Liver (tissue), 9 donors: ENCODE results near the gene ANKRD11. TPM values are rescaled to one million over a fixed set of nuclear protein-coding genes. Genes with fewer than 3 reads are reported as not detected.

Source experiments
- DNase-seq: peaks from one replicate; pipeline ENCODE4 v3.0.0-alpha.2; 2017; ENCODE audit warnings: low spot score
- H3K27ac ChIP-seq, 2 donors: one replicate each; pipeline ENCODE4 v1.7.0; 2013; ENCODE audit warnings: inconsistent platforms in 2 of 2, low read length in 2 of 2, control low read depth in 1 of 2, low read depth in 1 of 2, mild to moderate bottlenecking in 1 of 2
- H3K27me3 ChIP-seq, 4 donors: one replicate each; pipeline versions ENCODE4 v1.6.1 to v1.7.0; 2013; ENCODE audit warnings: low read length in 3 of 4, inconsistent platforms in 1 of 4, mild to moderate bottlenecking in 1 of 4, moderate library complexity in 1 of 4; ENCODE audit not compliant: control insufficient read depth in 4 of 4, insufficient read depth in 4 of 4
- H3K36me3 ChIP-seq, 4 donors: one replicate each; pipeline versions ENCODE4 v1.6.1 to v1.7.0; 2013; ENCODE audit warnings: low read length in 3 of 4, mild to moderate bottlenecking in 3 of 4, low read depth in 1 of 4, moderate library complexity in 1 of 4; ENCODE audit not compliant: control insufficient read depth in 4 of 4, insufficient read depth in 3 of 4
- H3K4me1 ChIP-seq, 4 donors: one replicate each; pipeline versions ENCODE4 v1.6.1 to v1.7.0; 2013; ENCODE audit warnings: low read length in 3 of 4, mild to moderate bottlenecking in 3 of 4, moderate library complexity in 1 of 4; ENCODE audit not compliant: control insufficient read depth in 4 of 4, insufficient read depth in 4 of 4
- H3K4me3 ChIP-seq, 3 donors: one replicate each; pipeline versions ENCODE4 v1.6.1 to v1.7.0; 2013; ENCODE audit warnings: low read length in 3 of 3, control low read depth in 1 of 3, low read depth in 1 of 3, mild to moderate bottlenecking in 1 of 3
- H3K9ac ChIP-seq, 2 donors: one replicate each; pipeline ENCODE4 v1.7.0; 2013; ENCODE audit warnings: low read length in 2 of 2, mild to moderate bottlenecking in 2 of 2, moderate library complexity in 2 of 2, control low read depth in 1 of 2, low read depth in 1 of 2
- H3K9me3 ChIP-seq, 4 donors: one replicate each; pipeline versions ENCODE4 v1.6.1 to v1.7.0; 2013; ENCODE audit warnings: low read length in 3 of 4; ENCODE audit not compliant: control insufficient read depth in 4 of 4
- EGR1 ChIP-seq, 2 donors: IDR thresholded peaks; 2 replicates each; pipeline ENCODE4 v1.6.1; 2016 to 2018; ENCODE audit warnings: antibody characterized with exemption in 2 of 2, low read depth in 2 of 2
- FOXA1 ChIP-seq: IDR thresholded peaks from 2 replicates; pipeline ENCODE4 v1.6.1; 2016; ENCODE audit warnings: antibody characterized with exemption
- FOXA2 ChIP-seq: IDR thresholded peaks from 2 replicates; pipeline ENCODE4 v1.6.1; 2016; ENCODE audit warnings: antibody characterized with exemption
- GABPA ChIP-seq, 2 donors: IDR thresholded peaks in 1 of 2; conservative IDR thresholded peaks in 1 of 2; 2 replicates each; pipeline ENCODE4 v1.6.1; 2016; ENCODE audit warnings: antibody characterized with exemption in 2 of 2, mild to moderate bottlenecking in 1 of 2, moderate library complexity in 1 of 2
- HNF4A ChIP-seq, 2 donors: conservative IDR thresholded peaks; 2 replicates each; pipeline ENCODE4 v1.6.1; 2016; ENCODE audit warnings: antibody characterized with exemption in 2 of 2, mild to moderate bottlenecking in 2 of 2
- HNF4G ChIP-seq: IDR thresholded peaks from 2 replicates; pipeline ENCODE4 v1.6.1; 2016; ENCODE audit warnings: antibody characterized with exemption
- JUND ChIP-seq, 2 donors: IDR thresholded peaks; 2 replicates each; pipeline ENCODE4 v1.6.1; 2016; ENCODE audit warnings: antibody characterized with exemption in 2 of 2
- NR2F2 ChIP-seq: IDR thresholded peaks from 2 replicates; pipeline ENCODE4 v1.6.1; 2016; ENCODE audit warnings: antibody characterized with exemption
- RAD21 ChIP-seq, 2 donors: IDR thresholded peaks; 2 replicates each; pipeline ENCODE4 v1.6.1; 2016; ENCODE audit warnings: antibody characterized with exemption in 2 of 2, mild to moderate bottlenecking in 2 of 2
- RXRA ChIP-seq, 2 donors: IDR thresholded peaks; 2 replicates each; pipeline ENCODE4 v1.6.1; 2017 to 2018; ENCODE audit warnings: antibody characterized with exemption in 2 of 2, mild to moderate bottlenecking in 1 of 2
- SP1 ChIP-seq: IDR thresholded peaks from 2 replicates; pipeline ENCODE4 v1.6.1; 2018; ENCODE audit warnings: antibody characterized with exemption, mild to moderate bottlenecking
- TAF1 ChIP-seq: conservative IDR thresholded peaks from 2 replicates; pipeline ENCODE4 v1.6.1; 2016; ENCODE audit warnings: antibody characterized with exemption, mild to moderate bottlenecking
- YY1 ChIP-seq: IDR thresholded peaks from 2 replicates; pipeline ENCODE4 v1.6.1; 2016; ENCODE audit warnings: antibody characterized with exemption, mild to moderate bottlenecking
- WGBS: extraction: QIAGEN DNeasy Blood & Tissue Kit; methylation state at CpG from one replicate; pipeline ENCODE4 v1.1.7; 2013; 5-methylcytosine and 5-hydroxymethylcytosine counted together
- polyA plus RNA-seq, 2 donors: library from polyadenylated mRNA; stranded (reverse) in 1 of 2; unstranded in 1 of 2; fragments of 200-250 nt in 1 of 2; fragments of >200 nt in 1 of 2; fragmentation: Nextera tagmentation in 1 of 2; extraction: Ambion mirVana in 1 of 2; gene quantifications; one replicate each; pipeline versions ENCODE4 v1.2.1 to v1.2.3, GENCODE V29; 2013 to 2015
- total RNA-seq, 2 donors: library from RNA; depleted of rRNA; stranded (reverse); fragments of >200 nt; gene quantifications; one replicate each; pipeline ENCODE4 v1.2.3, GENCODE V29; 2014
- TF ChIP-seq, protein P1 (sequence below): IDR thresholded peaks from 2 replicates; pipeline ENCODE4 v1.6.1; 2016; ENCODE audit warnings: antibody characterized with exemption, mild to moderate bottlenecking
- TF ChIP-seq, protein P2 (sequence below): fragments of 150-350 bp; IDR thresholded peaks from 2 replicates; pipeline ENCODE4 v1.5.1; 2017; ENCODE audit warnings: improper control_type of control experiment, low read depth, low read length; ENCODE audit not compliant: missing input control
- TF ChIP-seq, protein P3 (sequence below): IDR thresholded peaks from 2 replicates; pipeline ENCODE4 v1.6.1; 2016; ENCODE audit warnings: antibody characterized with exemption
- TF ChIP-seq, protein P4 (sequence below): IDR thresholded peaks from 2 replicates; pipeline ENCODE4 v1.6.1; 2016; ENCODE audit warnings: antibody characterized with exemption
- TF ChIP-seq, protein P5 (sequence below): IDR thresholded peaks from 2 replicates; pipeline ENCODE4 v1.6.1; 2016; ENCODE audit warnings: antibody characterized with exemption
- donor health status: healthy.
- donor health status: healthy.
- donor health status: healthy.
- donor health status: healthy.
- donor health status: healthy.

ANKRD11 gene
- total and polyA plus RNA-seq, 4 donors = 16.3 to 55.1 (median 28.0) TPM

DNA sequence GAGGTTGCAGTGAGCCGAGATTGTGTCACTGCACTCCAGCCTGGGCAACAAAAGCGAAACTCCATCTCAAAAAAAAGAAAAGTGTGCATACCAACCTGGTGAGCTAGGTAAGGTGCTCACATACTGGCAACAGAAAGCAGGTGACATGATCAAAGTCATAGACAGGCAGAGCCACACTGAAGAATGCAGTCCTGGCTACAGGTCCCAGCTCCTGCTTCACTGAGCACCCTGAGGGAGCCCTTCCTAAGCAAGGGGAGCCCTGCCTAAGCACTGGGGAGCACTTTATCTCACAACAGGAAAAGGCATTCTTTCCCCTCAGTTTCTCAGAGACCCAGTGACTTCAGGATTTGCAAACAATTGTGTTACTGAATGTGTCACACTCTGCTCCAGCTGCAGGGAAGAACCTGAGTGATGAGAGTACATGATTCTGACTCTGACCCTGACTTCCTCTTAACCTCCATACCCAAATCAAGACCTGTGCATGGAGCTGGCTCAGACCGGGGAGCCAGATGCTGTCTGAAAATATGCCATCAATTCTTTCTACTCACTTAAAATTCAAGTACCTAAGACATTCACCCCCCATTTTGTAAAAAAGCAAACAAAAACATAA lies 40.5 kb downstream of the ANKRD11 start:
- H3K27ac ChIP-seq = no peak overlapping the region
- 81% methylated on average over 3 of the region's 3 CpGs for WGBS
- H3K9me3 ChIP-seq = no peaks in the 10 kb centered on the region
- peaks cover 19 to 48% (median 32%) of the 10 kb centered on the region in 4 donors for H3K4me1 ChIP-seq
- no peaks in the 10 kb centered on the region for H3K36me3 ChIP-seq
- H3K9ac ChIP-seq = no peak overlapping the region
- TF ChIP-seq NR2F2 (no peak), YY1 (no peak), GABPA (IDR thresholded peaks at IDR 0.05 in 1 of 2, conservative IDR thresholded peaks at IDR 0.05 in 1 of 2) (no peak), HNF4A (conservative IDR thresholded peaks at IDR 0.05) (no peak), HNF4G (no peak), SP1 (no peak), JUND (IDR thresholded peaks at IDR 0.05) (no peak), FOXA1 (no peak), EGR1 (IDR thresholded peaks at IDR 0.05; ENCODE audit: low read depth in 2 of 2) (no peak), RAD21 (IDR thresholded peaks at IDR 0.05) (no peak), RXRA (IDR thresholded peaks at IDR 0.05) (no peak), FOXA2 (no peak), TAF1 (no peak)
- TF ChIP-seq, protein P1, sequence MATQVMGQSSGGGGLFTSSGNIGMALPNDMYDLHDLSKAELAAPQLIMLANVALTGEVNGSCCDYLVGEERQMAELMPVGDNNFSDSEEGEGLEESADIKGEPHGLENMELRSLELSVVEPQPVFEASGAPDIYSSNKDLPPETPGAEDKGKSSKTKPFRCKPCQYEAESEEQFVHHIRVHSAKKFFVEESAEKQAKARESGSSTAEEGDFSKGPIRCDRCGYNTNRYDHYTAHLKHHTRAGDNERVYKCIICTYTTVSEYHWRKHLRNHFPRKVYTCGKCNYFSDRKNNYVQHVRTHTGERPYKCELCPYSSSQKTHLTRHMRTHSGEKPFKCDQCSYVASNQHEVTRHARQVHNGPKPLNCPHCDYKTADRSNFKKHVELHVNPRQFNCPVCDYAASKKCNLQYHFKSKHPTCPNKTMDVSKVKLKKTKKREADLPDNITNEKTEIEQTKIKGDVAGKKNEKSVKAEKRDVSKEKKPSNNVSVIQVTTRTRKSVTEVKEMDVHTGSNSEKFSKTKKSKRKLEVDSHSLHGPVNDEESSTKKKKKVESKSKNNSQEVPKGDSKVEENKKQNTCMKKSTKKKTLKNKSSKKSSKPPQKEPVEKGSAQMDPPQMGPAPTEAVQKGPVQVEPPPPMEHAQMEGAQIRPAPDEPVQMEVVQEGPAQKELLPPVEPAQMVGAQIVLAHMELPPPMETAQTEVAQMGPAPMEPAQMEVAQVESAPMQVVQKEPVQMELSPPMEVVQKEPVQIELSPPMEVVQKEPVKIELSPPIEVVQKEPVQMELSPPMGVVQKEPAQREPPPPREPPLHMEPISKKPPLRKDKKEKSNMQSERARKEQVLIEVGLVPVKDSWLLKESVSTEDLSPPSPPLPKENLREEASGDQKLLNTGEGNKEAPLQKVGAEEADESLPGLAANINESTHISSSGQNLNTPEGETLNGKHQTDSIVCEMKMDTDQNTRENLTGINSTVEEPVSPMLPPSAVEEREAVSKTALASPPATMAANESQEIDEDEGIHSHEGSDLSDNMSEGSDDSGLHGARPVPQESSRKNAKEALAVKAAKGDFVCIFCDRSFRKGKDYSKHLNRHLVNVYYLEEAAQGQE = no peak
- TF ChIP-seq, protein P2, sequence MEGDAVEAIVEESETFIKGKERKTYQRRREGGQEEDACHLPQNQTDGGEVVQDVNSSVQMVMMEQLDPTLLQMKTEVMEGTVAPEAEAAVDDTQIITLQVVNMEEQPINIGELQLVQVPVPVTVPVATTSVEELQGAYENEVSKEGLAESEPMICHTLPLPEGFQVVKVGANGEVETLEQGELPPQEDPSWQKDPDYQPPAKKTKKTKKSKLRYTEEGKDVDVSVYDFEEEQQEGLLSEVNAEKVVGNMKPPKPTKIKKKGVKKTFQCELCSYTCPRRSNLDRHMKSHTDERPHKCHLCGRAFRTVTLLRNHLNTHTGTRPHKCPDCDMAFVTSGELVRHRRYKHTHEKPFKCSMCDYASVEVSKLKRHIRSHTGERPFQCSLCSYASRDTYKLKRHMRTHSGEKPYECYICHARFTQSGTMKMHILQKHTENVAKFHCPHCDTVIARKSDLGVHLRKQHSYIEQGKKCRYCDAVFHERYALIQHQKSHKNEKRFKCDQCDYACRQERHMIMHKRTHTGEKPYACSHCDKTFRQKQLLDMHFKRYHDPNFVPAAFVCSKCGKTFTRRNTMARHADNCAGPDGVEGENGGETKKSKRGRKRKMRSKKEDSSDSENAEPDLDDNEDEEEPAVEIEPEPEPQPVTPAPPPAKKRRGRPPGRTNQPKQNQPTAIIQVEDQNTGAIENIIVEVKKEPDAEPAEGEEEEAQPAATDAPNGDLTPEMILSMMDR = no peak
- TF ChIP-seq, protein P3, sequence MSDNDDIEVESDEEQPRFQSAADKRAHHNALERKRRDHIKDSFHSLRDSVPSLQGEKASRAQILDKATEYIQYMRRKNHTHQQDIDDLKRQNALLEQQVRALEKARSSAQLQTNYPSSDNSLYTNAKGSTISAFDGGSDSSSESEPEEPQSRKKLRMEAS = no peak
- TF ChIP-seq, protein P4, sequence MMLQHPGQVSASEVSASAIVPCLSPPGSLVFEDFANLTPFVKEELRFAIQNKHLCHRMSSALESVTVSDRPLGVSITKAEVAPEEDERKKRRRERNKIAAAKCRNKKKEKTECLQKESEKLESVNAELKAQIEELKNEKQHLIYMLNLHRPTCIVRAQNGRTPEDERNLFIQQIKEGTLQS = no peak
- DNase-seq = no peak
- no peak overlapping the region for H3K4me3 ChIP-seq
- no peaks in the 10 kb centered on the region for H3K27me3 ChIP-seq

DNA sequence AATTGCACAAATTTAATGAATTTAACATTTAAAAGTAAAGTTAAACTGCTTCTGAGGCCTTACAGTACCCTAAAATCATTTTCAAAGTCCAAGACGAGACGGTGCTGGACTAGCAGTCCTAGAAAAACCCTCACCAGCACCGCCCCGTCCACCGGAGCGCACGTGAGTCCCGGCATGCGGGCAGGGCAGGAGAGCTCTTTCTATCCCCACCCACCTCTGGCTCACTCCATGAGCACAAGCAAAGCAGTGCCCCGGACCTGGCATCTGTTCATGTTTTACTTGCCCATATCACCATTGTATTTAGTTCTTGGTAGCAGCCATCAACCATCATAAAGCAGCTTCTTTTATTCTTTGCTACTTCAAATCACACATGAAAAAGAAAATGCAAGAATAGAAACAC lies 41.7 kb downstream of the ANKRD11 start:
- TF ChIP-seq, protein P4 = no peak
- TF ChIP-seq, protein P5, sequence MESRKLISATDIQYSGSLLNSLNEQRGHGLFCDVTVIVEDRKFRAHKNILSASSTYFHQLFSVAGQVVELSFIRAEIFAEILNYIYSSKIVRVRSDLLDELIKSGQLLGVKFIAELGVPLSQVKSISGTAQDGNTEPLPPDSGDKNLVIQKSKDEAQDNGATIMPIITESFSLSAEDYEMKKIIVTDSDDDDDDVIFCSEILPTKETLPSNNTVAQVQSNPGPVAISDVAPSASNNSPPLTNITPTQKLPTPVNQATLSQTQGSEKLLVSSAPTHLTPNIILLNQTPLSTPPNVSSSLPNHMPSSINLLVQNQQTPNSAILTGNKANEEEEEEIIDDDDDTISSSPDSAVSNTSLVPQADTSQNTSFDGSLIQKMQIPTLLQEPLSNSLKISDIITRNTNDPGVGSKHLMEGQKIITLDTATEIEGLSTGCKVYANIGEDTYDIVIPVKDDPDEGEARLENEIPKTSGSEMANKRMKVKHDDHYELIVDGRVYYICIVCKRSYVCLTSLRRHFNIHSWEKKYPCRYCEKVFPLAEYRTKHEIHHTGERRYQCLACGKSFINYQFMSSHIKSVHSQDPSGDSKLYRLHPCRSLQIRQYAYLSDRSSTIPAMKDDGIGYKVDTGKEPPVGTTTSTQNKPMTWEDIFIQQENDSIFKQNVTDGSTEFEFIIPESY = no peak
- TF ChIP-seq TAF1 = no peak
- TF ChIP-seq, protein P2 = no peak
- no peak for TF ChIP-seq SP1
- no peak for TF ChIP-seq HNF4G
- TF ChIP-seq RXRA (IDR thresholded peaks at IDR 0.05) = no peak
- no peak for TF ChIP-seq RAD21 (IDR thresholded peaks at IDR 0.05)
- no peak for TF ChIP-seq HNF4A (conservative IDR thresholded peaks at IDR 0.05)
- no peak for TF ChIP-seq EGR1 (IDR thresholded peaks at IDR 0.05; ENCODE audit: low read depth in 2 of 2)
- TF ChIP-seq FOXA1 = no peak
- TF ChIP-seq JUND (IDR thresholded peaks at IDR 0.05) = no peak
- no peak for TF ChIP-seq YY1
- TF ChIP-seq, protein P3 = no peak
- TF ChIP-seq FOXA2 = no peak
- TF ChIP-seq GABPA (IDR thresholded peaks at IDR 0.05 in 1 of 2, conservative IDR thresholded peaks at IDR 0.05 in 1 of 2) = no peak
- TF ChIP-seq NR2F2 = no peak
- Histone ChIP-seq H3K4me1 (peaks cover 23 to 54% (median 37%) of the 10 kb centered on the region in 4 donors), H3K9me3 (no peaks in the 10 kb centered on the region), H3K9ac (no peak overlapping the region), H3K27me3 (no peaks in the 10 kb centered on the region), H3K4me3 (no peak overlapping the region), H3K27ac (no peak overlapping the region), H3K36me3 (no peaks in the 10 kb centered on the region)
- no peak for DNase-seq
- WGBS = 60% methylated on average over 10 of the region's 10 CpGs
